Germinal center (tissue), 1 donor: Measurements from ENCODE around the gene GON4L.
A peak's percentile ranks its signal among the peaks of the same experiment; 100 is the strongest.
"Not testable (repeated sequence)": the region's sequence is repeated elsewhere in the genome, so short reads cannot be mapped to it uniquely, and the experiment has no call there.

Source experiments
- DNase-seq: peaks from one replicate; pipeline ENCODE4 v3.0.0; 2012; ENCODE audit warnings: mixed read lengths, low spot score

GON4L gene, protein sequence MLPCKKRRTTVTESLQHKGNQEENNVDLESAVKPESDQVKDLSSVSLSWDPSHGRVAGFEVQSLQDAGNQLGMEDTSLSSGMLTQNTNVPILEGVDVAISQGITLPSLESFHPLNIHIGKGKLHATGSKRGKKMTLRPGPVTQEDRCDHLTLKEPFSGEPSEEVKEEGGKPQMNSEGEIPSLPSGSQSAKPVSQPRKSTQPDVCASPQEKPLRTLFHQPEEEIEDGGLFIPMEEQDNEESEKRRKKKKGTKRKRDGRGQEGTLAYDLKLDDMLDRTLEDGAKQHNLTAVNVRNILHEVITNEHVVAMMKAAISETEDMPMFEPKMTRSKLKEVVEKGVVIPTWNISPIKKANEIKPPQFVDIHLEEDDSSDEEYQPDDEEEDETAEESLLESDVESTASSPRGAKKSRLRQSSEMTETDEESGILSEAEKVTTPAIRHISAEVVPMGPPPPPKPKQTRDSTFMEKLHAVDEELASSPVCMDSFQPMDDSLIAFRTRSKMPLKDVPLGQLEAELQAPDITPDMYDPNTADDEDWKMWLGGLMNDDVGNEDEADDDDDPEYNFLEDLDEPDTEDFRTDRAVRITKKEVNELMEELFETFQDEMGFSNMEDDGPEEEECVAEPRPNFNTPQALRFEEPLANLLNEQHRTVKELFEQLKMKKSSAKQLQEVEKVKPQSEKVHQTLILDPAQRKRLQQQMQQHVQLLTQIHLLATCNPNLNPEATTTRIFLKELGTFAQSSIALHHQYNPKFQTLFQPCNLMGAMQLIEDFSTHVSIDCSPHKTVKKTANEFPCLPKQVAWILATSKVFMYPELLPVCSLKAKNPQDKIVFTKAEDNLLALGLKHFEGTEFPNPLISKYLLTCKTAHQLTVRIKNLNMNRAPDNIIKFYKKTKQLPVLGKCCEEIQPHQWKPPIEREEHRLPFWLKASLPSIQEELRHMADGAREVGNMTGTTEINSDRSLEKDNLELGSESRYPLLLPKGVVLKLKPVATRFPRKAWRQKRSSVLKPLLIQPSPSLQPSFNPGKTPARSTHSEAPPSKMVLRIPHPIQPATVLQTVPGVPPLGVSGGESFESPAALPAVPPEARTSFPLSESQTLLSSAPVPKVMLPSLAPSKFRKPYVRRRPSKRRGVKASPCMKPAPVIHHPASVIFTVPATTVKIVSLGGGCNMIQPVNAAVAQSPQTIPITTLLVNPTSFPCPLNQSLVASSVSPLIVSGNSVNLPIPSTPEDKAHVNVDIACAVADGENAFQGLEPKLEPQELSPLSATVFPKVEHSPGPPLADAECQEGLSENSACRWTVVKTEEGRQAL (N-terminal part only)

GRCh38 chr1:155856975-155857930, at the start of gene GON4L:
GON4L (minus strand) TSS chr1:155857214; CDS start chr1:155853780, 3,434 bp downstream.
- peak; percentile 93 for DNase-seq

- DNase-seq = no peak
Measured at GRCh38 chr1:155904261-155904660, 47.2 kb upstream of the GON4L start.

DNA sequence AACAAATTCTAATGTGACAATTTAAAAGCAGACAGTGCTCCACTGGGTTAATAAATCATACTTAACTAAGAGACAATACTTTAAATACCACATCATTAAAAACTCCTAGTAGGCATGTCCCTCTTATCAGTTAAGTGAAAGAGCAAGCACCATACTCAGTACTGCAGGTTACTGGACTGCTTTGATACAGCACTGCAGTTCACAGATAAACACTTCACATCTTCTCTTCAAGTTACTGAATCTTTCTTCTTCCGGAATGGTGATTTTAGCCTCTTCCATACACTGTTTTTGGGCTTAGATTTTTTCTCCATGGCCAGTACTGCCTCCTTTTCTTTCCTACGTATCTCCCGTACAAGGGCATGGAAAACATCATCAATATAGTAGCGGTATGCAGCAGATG, 43.1 kb upstream of the GON4L start:
- no peak for DNase-seq

- DNase-seq = no peak
Measured at GRCh38 chr1:155899683-155900082, 42.7 kb upstream of the GON4L start.

DNA sequence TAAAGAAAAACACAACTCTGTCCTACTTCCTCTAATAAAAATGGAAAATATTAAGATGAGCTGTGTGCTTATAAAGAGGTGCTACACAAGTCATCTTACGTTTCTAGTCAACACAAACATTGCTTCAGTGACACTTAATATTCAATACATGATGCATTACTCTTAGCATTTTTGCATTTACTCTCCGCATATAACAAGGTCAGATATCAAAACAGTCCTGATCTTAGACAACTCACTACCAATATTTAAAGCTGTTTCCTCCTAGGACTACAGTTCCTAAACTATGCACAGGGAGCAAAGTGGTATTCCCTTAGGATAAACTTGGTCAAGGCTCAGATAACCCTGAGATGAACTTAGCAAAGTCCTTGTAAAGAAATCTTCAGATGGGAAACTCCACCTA, 41.9 kb upstream of the GON4L start:
- no peak for DNase-seq

- DNase-seq = no peak
Measured at GRCh38 chr1:155897746-155898145, 40.7 kb upstream of the GON4L start.

GRCh38 chr1:155896476-155896875, 39.5 kb upstream of the GON4L start:
- not testable (repeated sequence) for DNase-seq

GRCh38 chr1:155895617-155896016, 38.6 kb upstream of the GON4L start:
- not testable (repeated sequence) for DNase-seq

GRCh38 chr1:155893389-155894142, 36.6 kb upstream of the GON4L start:
- no peak for DNase-seq

- DNase-seq = no peak
Measured at GRCh38 chr1:155892796-155893195, 35.8 kb upstream of the GON4L start.

DNA sequence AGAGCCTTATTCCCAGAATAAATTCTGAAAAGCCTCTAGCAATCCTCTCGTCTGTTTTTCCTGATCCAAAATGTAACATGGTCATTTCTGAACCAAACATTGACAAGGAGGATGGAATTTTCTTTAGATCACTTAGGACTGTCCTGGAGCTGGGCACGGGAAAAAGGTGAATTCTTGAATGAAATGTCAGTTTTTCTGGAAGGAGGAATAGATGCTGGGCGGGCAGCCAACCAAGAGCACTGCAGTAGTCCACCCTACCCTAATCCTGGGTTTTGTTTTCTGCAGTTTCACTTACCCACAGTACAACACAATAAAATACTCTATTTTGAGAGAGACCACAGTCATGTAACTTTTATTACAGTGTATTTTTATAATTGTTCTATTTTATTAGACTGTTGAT, 33.2 kb upstream of the GON4L start:
- DNase-seq = no peak

DNA sequence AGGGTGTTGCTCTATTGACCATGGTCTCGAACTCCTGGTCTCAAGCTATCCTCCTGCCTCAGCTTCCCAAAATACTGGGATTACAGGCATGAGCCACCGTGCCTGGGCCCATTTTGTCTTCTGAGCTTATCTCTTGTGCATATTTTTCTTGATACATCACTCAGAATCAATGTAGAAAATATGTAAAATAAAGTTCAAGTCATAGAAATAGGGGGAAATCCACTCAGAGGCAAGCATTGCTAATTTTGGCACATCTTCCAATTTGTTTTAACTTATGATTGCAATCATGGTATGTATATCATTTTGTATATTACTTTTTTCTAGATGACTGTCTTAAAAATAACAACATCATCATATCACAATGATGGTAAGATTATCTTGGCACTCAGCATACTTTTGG, 32.6 kb upstream of the GON4L start:
- no peak for DNase-seq

- no peak for DNase-seq
Measured at GRCh38 chr1:155888481-155888880, 31.5 kb upstream of the GON4L start.

GRCh38 chr1:155884982-155885381, 28.0 kb upstream of the GON4L start:
- DNase-seq = no peak

DNA sequence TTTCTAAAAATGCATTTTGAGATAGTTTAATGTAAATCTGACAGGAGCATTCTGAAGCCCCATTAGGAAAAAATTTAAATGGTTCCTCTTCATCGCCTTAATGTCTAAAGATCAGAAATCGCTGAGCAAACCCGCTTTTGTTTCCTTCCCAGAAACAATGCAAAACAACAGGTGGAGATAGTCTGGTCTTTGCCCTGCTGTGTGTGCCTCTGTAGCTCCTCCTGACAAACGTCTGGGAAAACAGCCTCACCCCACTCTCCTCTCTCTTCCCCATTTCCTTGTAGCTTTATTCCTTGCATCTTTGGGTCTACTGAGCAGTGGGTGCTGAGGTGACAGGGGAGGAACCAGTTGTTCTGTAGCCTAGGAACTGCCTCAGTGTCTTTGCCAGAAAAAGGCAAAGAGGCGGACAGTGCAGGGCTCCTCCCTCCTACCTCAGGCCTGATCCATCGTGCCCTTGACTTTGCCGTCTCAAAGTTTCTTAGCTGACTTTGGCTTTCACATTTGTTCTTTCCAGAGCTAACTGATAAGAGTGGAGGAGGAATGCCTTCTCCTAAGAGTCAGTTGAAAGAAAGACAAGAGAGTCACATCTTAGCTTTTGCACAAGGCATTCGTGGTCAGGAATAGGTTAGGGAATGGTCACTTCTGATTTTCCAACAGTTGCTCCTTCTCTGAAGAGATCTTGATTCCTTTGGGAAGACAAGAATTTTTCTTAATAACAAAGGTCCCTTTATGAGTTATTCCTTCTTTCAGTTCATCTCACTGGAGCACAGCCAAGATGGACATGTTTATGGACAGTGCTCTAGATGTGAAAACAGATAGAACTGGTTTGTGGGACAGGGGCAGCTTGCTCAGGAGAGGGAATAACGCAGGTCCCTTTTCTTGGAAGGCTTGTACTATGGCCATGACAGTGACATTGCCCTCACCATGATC, 27.3 kb upstream of the GON4L start:
- no peak for DNase-seq

- no peak for DNase-seq
Measured at GRCh38 chr1:155882766-155883165, 25.8 kb upstream of the GON4L start.

GRCh38 chr1:155882235-155882634, 25.2 kb upstream of the GON4L start:
- DNase-seq = no peak

DNA sequence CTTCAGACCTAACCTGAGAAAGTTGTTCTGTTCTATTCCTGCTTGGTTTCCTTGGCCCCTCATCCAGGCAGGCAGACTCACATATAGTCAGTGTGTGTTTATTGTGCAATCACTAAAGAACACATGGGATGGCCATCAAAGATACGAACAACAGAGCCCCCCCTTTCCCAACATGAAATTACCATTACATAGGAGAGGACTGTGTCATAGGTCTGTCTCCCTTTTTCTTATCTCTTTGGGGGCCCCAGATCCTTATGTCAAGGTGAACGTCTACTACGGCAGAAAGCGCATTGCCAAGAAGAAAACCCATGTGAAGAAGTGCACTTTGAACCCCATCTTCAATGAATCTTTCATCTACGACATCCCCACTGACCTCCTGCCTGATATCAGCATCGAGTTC, 23.9 kb upstream of the GON4L start:
- DNase-seq = no peak

GRCh38 chr1:155880251-155880650, 23.2 kb upstream of the GON4L start:
- no peak for DNase-seq
